Measurements from ENCODE around the gene ZW10.
"Not testable (repeated sequence)": the region's sequence is repeated elsewhere in the genome, so short reads cannot be mapped to it uniquely, and the experiment has no call there.

Gene ZW10

DNA sequence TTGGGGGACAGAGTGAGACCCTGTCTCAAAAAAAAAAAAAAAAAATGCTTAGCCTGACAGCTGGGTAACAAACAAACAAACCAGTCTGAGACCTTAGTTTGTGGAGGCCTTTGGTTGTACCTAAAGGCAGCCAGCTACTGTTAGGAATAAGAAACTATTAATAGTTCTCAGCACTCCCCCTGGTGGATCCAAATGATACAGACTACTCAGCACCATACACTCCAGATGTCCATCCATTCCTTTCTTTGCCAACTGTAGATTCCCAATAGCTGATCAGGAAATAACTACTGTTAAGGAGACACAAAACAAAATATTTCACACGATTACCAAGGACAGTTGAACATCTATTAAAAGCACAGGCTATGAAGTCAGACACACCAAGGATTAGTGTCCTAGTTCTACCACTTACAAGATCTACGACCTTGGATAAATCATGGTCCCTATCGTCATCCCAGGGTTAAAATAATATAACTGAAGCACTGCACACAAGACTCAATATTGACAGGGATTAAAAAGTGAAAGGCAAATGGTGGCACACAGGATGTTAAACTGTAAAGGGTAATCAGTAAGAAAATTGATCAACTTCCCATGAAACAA lies 23.3 kb upstream of the ZW10 start:
- Histone ChIP-seq H3K27ac (replicated peaks) (no peak overlapping the region), H3K4me3 (replicated peaks; ENCODE audit: insufficient read depth, low read length) (no peak overlapping the region), H3K27me3 (ENCODE audit: insufficient read depth, poor library complexity, severe bottlenecking) (no peaks in the 10 kb centered on the region)
- DNase-seq (ENCODE audit: low read depth in 1 of 2, low spot score in 1 of 2): peak; percentile 8 to 20
- TF ChIP-seq CTCF (IDR thresholded peaks at IDR 0.05; ENCODE audit: insufficient read depth, low read length) (peak; percentile 53), POLR2AphosphoS5 (IDR thresholded peaks at IDR 0.05; ENCODE audit: low read depth) (no peak)

DNA sequence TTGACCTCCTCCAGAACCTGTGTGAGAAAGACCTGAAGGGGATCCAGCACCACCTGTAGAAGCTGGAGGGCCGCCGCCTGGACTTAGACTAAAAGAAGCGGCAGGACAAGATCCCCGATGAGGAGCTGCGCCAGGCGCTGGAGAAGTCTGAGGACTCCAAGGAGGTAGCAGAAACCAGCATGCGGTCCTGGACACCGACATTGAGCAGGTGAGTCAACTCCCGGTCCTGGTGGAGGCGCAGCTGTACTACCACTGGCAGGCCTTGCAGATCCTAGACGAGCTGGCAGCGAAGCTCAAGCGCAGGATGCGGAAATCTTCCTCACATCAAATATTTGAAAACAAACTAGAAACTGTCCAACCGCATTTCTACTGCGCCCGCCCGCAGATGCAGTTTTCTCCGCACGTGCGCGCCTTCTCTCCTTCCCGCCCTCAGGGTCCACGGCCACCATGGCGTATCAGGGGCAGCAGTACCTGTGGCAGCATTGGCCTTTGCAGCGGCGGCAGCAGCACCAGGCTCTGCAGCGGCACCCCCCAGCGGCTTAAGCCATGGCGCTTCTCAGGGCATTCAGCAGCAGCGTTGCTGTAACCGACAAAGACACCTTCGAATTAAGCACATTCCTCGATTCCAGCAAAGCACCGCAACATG lies 16.3 kb upstream of the ZW10 start:
- H3K27me3 ChIP-seq (ENCODE audit: insufficient read depth, poor library complexity, severe bottlenecking): peaks cover 4% of the 10 kb centered on the region
- H3K27ac ChIP-seq (replicated peaks): no peak overlapping the region
- DNase-seq (ENCODE audit: low read depth in 1 of 2, low spot score in 1 of 2): no peak
- TF ChIP-seq POLR2AphosphoS5 (IDR thresholded peaks at IDR 0.05; ENCODE audit: low read depth): no peak
- no peak for TF ChIP-seq GABPA (IDR thresholded peaks at IDR 0.05; ENCODE audit: low read depth)
- TF ChIP-seq, protein P1, sequence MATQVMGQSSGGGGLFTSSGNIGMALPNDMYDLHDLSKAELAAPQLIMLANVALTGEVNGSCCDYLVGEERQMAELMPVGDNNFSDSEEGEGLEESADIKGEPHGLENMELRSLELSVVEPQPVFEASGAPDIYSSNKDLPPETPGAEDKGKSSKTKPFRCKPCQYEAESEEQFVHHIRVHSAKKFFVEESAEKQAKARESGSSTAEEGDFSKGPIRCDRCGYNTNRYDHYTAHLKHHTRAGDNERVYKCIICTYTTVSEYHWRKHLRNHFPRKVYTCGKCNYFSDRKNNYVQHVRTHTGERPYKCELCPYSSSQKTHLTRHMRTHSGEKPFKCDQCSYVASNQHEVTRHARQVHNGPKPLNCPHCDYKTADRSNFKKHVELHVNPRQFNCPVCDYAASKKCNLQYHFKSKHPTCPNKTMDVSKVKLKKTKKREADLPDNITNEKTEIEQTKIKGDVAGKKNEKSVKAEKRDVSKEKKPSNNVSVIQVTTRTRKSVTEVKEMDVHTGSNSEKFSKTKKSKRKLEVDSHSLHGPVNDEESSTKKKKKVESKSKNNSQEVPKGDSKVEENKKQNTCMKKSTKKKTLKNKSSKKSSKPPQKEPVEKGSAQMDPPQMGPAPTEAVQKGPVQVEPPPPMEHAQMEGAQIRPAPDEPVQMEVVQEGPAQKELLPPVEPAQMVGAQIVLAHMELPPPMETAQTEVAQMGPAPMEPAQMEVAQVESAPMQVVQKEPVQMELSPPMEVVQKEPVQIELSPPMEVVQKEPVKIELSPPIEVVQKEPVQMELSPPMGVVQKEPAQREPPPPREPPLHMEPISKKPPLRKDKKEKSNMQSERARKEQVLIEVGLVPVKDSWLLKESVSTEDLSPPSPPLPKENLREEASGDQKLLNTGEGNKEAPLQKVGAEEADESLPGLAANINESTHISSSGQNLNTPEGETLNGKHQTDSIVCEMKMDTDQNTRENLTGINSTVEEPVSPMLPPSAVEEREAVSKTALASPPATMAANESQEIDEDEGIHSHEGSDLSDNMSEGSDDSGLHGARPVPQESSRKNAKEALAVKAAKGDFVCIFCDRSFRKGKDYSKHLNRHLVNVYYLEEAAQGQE (IDR thresholded peaks at IDR 0.05; ENCODE audit: insufficient replicate concordance, low read depth): no peak
- TF ChIP-seq SPI1 (IDR thresholded peaks at IDR 0.05; ENCODE audit: borderline replicate concordance, low read depth): no peak
- no peak for TF ChIP-seq CTCF (IDR thresholded peaks at IDR 0.05; ENCODE audit: insufficient read depth, low read length)
- H3K4me3 ChIP-seq (replicated peaks; ENCODE audit: insufficient read depth, low read length): no peak overlapping the region

DNA sequence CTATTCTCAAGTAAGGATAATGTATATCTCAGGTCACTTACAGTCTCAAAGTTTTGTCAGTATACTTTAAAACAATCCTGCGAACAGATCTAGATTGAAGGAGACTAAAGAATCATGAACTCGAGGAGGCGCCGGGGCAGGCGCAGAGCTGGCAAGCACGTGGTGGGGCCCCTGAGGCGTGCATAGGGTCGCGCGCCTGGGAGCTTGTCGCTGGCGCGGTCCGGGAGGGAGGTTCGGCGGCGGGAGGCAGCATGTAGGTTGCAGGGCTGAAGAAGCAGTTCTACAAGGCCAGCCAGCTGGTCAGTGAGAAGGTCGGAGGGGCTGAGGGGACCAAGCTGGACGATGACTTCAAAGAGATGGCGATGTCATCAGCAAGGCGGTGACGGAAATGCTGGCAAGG lies 15.5 kb upstream of the ZW10 start:
- not testable (repeated sequence) for DNase-seq (ENCODE audit: low read depth in 1 of 2, low spot score in 1 of 2); H3K4me3 ChIP-seq (replicated peaks; ENCODE audit: insufficient read depth, low read length); H3K27ac ChIP-seq (replicated peaks); H3K27me3 ChIP-seq (ENCODE audit: insufficient read depth, poor library complexity, severe bottlenecking)

GRCh38 chr11:113782134-113782533 lies 8.6 kb upstream of the ZW10 start:
- no peak for DNase-seq (ENCODE audit: low read depth in 1 of 2, low spot score in 1 of 2)
- Histone ChIP-seq H3K27ac (replicated peaks) (no peak overlapping the region), H3K27me3 (ENCODE audit: insufficient read depth, poor library complexity, severe bottlenecking) (peaks cover 3% of the 10 kb centered on the region), H3K4me3 (replicated peaks; ENCODE audit: insufficient read depth, low read length) (no peak overlapping the region)
- TF ChIP-seq, protein P1 (IDR thresholded peaks at IDR 0.05; ENCODE audit: insufficient replicate concordance, low read depth): no peak
- TF ChIP-seq POLR2AphosphoS5 (IDR thresholded peaks at IDR 0.05; ENCODE audit: low read depth) (no peak), SPI1 (IDR thresholded peaks at IDR 0.05; ENCODE audit: borderline replicate concordance, low read depth) (no peak), CTCF (IDR thresholded peaks at IDR 0.05; ENCODE audit: insufficient read depth, low read length) (no peak), GABPA (IDR thresholded peaks at IDR 0.05; ENCODE audit: low read depth) (no peak)
